Dedifferentiated amniotic fluid mesenchymal stem cell (primary cell): Measurements from ENCODE around the gene TBC1D9.

Experiments
- DNase-seq: peaks from one replicate; pipeline ENCODE4 v3.0.0-alpha.2; 2016; ENCODE audit errors: extremely low spot score

TBC1D9 gene

GRCh38 chr4:140720387-140721304 lies 35.5 kb downstream of the TBC1D9 start:
- no peak for DNase-seq

- no peak for DNase-seq
Measured at GRCh38 chr4:140719686-140720085, 36.5 kb downstream of the TBC1D9 start.

GRCh38 chr4:140719022-140719421 lies 37.2 kb downstream of the TBC1D9 start:
- no peak for DNase-seq

- DNase-seq: no peak
Measured at GRCh38 chr4:140718241-140718952, 37.8 kb downstream of the TBC1D9 start.

- no peak for DNase-seq
Measured at GRCh38 chr4:140717313-140717712, 38.9 kb downstream of the TBC1D9 start.

- DNase-seq: no peak
Measured at GRCh38 chr4:140715119-140715518, 41.1 kb downstream of the TBC1D9 start.

- no peak for DNase-seq
Measured at GRCh38 chr4:140711910-140712309, 44.3 kb downstream of the TBC1D9 start.

- no peak for DNase-seq
Measured at GRCh38 chr4:140710908-140711622, 45.1 kb downstream of the TBC1D9 start.

- no peak for DNase-seq
Measured at GRCh38 chr4:140707325-140707724, 48.9 kb downstream of the TBC1D9 start.

GRCh38 chr4:140706665-140707064 lies 49.5 kb downstream of the TBC1D9 start:
- DNase-seq: no peak

- no peak for DNase-seq
Measured at GRCh38 chr4:140706276-140706625, 49.9 kb downstream of the TBC1D9 start.

GRCh38 chr4:140705625-140706275 lies 50.4 kb downstream of the TBC1D9 start:
- DNase-seq: no peak

GRCh38 chr4:140704964-140705363 lies 51.2 kb downstream of the TBC1D9 start:
- no peak for DNase-seq

GRCh38 chr4:140704392-140704960 lies 51.7 kb downstream of the TBC1D9 start:
- no peak for DNase-seq

- DNase-seq: no peak
Measured at GRCh38 chr4:140703463-140703862, 52.7 kb downstream of the TBC1D9 start.

GRCh38 chr4:140702096-140702757 lies 54.0 kb downstream of the TBC1D9 start:
- DNase-seq: no peak

GRCh38 chr4:140701071-140701470 lies 55.1 kb downstream of the TBC1D9 start:
- DNase-seq: no peak

- DNase-seq: no peak
Measured at GRCh38 chr4:140697709-140698560, 58.2 kb downstream of the TBC1D9 start.

- DNase-seq: no peak
Measured at GRCh38 chr4:140695483-140695882, 60.7 kb downstream of the TBC1D9 start.

GRCh38 chr4:140693562-140693961 lies 62.6 kb downstream of the TBC1D9 start:
- no peak for DNase-seq
